ENCODE results near the gene KRT36.

- TF ChIP-seq CTCF (IDR thresholded peaks at IDR 0.05; ENCODE audit: low read depth, low read length, poor library complexity, severe bottlenecking) (no peak), EZH2phosphoT487 (IDR thresholded peaks at IDR 0.05; ENCODE audit: borderline replicate concordance, low read length) (no peak)
Measured at GRCh38 chr17:41446806-41447205, 42.9 kb downstream of the KRT36 start.
